Measurements from ENCODE around the gene METTL22.

DNA sequence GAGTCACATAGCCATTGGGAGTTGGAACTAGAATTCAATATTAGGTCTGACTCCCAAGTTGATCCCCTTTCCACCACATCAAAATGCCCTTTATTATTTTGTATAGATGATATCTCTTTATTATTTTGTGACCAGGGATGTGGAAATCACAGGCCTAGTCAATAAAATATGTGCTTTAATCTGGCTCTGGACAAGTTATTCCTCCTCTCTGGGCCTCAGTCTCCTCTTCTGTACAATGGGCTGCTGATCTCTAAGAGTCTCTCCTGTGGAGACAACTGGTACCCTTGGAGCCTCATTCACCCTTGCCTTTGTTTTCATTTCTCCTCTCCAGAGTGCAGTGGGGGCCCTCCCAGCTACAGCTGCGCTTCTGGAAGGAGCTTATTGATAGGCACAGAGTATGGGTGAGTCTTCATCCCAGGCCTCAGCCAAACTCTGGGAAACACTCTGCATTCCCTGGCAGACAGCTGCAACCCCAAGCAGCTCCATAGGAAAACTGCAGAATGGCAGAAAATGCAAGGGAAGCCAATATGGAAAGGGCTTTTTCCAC lies 48.6 kb downstream of the METTL22 start:
- TF ChIP-seq, protein P1, sequence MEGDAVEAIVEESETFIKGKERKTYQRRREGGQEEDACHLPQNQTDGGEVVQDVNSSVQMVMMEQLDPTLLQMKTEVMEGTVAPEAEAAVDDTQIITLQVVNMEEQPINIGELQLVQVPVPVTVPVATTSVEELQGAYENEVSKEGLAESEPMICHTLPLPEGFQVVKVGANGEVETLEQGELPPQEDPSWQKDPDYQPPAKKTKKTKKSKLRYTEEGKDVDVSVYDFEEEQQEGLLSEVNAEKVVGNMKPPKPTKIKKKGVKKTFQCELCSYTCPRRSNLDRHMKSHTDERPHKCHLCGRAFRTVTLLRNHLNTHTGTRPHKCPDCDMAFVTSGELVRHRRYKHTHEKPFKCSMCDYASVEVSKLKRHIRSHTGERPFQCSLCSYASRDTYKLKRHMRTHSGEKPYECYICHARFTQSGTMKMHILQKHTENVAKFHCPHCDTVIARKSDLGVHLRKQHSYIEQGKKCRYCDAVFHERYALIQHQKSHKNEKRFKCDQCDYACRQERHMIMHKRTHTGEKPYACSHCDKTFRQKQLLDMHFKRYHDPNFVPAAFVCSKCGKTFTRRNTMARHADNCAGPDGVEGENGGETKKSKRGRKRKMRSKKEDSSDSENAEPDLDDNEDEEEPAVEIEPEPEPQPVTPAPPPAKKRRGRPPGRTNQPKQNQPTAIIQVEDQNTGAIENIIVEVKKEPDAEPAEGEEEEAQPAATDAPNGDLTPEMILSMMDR (IDR thresholded peaks at IDR 0.05): no peak
- TF ChIP-seq EZH2 (IDR thresholded peaks at IDR 0.05): no peak
